Mucosa of stomach (tissue), 1 donor: ENCODE measurements around the gene MECP2.

Experiments
- H3K27me3 ChIP-seq: one replicate; pipeline ENCODE4 v1.7.0; 2013; ENCODE audit warnings: mild to moderate bottlenecking, low read length; ENCODE audit not compliant: control insufficient read depth, insufficient read depth
- H3K36me3 ChIP-seq: one replicate; pipeline ENCODE4 v1.7.0; 2013; ENCODE audit warnings: low read length; ENCODE audit not compliant: control insufficient read depth, insufficient read depth
- H3K4me1 ChIP-seq: one replicate; pipeline ENCODE4 v1.7.0; 2013; ENCODE audit warnings: mild to moderate bottlenecking, low read length; ENCODE audit not compliant: control insufficient read depth, insufficient read depth
- H3K4me3 ChIP-seq: one replicate; pipeline ENCODE4 v1.7.0; 2013; ENCODE audit warnings: low read length
- H3K9ac ChIP-seq: one replicate; pipeline ENCODE4 v1.7.0; 2013; ENCODE audit warnings: mild to moderate bottlenecking, low read length, moderate library complexity
- H3K9me3 ChIP-seq: one replicate; pipeline ENCODE4 v1.7.0; 2013; ENCODE audit warnings: mild to moderate bottlenecking, low read length, moderate library complexity; ENCODE audit not compliant: control insufficient read depth
- donor health status: Pancreatic carcinoma.

The MECP2 gene

GRCh38 chrX:154051201-154051810 lies 46.2 kb downstream of the MECP2 start:
- Histone ChIP-seq H3K9me3 (no peaks in the 10 kb centered on the region), H3K9ac (no peak overlapping the region), H3K4me3 (no peak overlapping the region), H3K36me3 (no peaks in the 10 kb centered on the region), H3K4me1 (peaks cover 25% of the 10 kb centered on the region), H3K27me3 (no peaks in the 10 kb centered on the region)

GRCh38 chrX:154050113-154050495 lies 47.4 kb downstream of the MECP2 start:
- H3K4me1 ChIP-seq, result peaks cover 30% of the 10 kb centered on the region
- no peak overlapping the region for H3K4me3 ChIP-seq
- H3K9ac ChIP-seq, result no peak overlapping the region

DNA sequence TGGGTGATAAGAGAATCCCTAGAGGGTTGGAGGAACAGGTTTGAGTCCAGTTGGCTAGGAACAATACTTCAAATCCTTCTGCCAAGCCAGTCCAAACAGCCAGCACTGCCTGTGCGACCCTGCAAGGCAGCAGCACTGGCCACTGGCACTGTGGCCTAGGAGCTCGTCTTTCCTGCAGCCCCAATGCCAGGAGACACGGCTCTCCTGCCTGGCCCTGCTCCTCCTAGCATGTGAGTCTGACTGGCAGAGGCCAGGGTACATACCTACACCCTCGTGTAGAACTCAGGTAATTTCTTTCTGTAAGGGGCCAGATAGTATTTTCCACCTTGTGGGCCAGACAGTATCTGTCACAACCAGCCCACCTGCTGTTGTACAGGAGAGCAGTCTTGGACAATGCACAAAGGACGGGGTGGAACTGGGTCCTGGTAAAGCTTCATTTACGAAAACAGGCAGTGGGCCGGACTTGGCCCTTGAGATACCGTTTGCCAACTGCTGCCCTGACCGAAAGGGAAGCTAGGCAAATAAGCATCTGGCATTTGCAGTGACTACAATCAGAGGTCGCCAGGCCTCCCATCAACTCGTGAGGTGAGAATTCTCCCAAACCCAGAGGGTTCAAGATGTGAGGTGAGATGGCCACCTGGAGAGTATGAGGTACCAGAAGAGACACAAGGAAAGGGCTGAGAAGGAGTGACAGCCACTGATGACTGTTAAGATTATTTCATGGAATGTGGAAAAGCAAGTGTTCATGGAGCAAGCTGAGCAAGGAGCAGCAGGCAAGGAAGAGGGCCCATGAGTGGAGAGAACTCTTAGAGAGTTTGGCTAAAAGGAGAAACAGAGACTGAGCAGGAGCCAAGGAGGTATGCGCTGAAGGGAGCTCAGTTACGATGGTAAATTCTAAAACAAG lies 48.1 kb downstream of the MECP2 start:
- Histone ChIP-seq H3K4me1 (peaks cover 30% of the 10 kb centered on the region), H3K36me3 (no peaks in the 10 kb centered on the region), H3K27me3 (no peaks in the 10 kb centered on the region), H3K4me3 (no peak overlapping the region), H3K9me3 (no peaks in the 10 kb centered on the region), H3K9ac (no peak overlapping the region)

More at GRCh38 chrX:154050113-154050495, 47.4 kb downstream of the MECP2 start:
- Histone ChIP-seq H3K36me3 (no peaks in the 10 kb centered on the region), H3K27me3 (no peaks in the 10 kb centered on the region), H3K9me3 (no peaks in the 10 kb centered on the region)

DNA sequence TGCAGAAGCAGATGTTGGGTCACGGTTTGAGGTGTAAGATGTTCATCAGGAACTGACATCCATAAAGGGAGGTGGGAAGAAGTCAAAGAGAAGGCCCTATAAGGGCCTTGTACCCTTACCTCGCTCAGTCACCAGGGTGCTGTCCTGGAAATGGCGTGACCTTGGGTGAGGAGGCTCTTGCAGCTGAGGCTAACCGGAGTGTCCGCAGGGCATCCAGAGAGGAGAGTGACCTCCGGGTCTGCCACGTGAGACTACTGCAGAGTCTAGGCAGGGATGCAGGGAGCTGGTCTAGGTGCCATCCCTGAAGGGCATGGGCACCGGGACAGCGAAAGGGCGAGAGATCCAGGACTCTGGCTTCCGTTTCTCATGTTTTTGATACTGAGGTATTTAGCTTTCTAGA lies 49.1 kb downstream of the MECP2 start:
- Histone ChIP-seq H3K36me3 (no peaks in the 10 kb centered on the region), H3K27me3 (no peaks in the 10 kb centered on the region), H3K9me3 (no peaks in the 10 kb centered on the region), H3K4me3 (no peak overlapping the region), H3K9ac (no peak overlapping the region), H3K4me1 (peaks cover 30% of the 10 kb centered on the region)

DNA sequence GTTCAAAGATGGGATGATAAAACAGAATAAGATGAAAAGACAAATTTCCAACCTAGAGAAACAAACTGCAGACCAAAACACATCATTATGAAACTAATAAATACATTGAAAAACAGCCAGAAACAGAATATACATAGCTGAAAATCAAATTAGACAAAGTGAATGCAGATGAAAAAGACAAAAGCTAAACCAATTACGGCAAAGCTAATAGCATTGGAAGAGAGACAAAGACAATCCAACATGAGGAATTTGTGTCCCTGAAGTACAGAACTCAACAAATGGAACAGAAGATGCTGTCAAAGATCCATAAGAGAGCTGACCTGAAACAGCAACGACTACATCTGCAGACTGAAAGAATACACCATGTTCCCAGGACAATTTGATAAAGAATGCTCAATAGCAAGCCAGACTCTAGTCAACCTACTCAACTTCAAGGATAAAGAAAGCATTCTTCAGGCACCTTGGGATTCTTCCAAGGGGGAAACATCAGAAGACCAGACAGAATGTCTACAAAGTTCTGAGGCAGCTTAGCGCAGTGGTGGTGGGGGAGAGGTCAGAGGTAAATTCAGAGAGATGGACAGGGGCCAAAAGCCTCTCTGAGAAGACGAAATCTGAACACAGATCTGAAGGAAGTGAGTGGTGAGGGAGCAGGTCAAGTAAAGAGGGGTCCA lies 50.4 kb downstream of the MECP2 start:
- Histone ChIP-seq H3K9me3 (no peaks in the 10 kb centered on the region), H3K9ac (no peak overlapping the region), H3K36me3 (no peaks in the 10 kb centered on the region), H3K4me3 (no peak overlapping the region), H3K27me3 (no peaks in the 10 kb centered on the region), H3K4me1 (peaks cover 30% of the 10 kb centered on the region)

DNA sequence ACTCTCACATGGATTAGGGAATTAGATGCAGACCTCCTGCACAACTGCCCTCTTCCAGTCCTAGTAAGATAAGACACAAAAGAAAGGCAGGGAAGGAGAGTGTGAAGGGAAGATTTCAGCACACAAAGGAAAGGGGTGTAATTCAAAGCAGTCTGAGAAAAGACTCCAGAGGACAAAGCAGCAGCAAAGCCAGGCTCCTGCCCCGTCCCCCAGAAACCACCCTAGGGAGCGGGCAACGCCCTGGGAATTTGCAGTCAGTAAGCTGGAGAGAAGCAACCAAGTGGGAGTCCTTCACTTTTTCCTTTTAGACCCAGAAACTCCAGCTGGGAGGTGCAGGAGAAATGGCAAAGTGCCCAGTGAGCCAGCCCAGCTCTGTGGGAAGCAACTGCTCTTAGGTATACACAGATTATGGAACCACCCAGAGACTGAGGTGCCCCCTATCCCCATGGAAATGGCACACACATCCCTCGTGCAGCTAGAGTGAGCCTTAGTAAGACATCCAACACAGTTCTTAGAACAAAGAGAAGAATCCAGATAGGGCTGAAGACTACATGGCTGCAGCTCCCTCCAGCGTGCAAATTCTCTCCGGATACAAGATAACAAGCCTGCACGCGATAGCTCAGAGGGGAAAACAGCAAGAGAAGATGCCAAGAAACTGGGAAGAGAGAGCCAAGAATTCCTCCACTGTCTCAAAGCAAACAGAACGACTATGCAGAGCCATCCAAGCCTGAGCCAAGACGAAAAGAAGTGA lies 51.3 kb downstream of the MECP2 start:
- Histone ChIP-seq H3K27me3 (no peaks in the 10 kb centered on the region), H3K9me3 (no peaks in the 10 kb centered on the region), H3K36me3 (no peaks in the 10 kb centered on the region), H3K4me3 (no peak overlapping the region), H3K9ac (no peak overlapping the region), H3K4me1 (peaks cover 27% of the 10 kb centered on the region)

- H3K9ac ChIP-seq, result no peak overlapping the region
- no peaks in the 10 kb centered on the region for H3K36me3 ChIP-seq
- no peaks in the 10 kb centered on the region for H3K27me3 ChIP-seq
- H3K4me1 ChIP-seq, result peaks cover 13% of the 10 kb centered on the region
- no peaks in the 10 kb centered on the region for H3K9me3 ChIP-seq
- H3K4me3 ChIP-seq, result no peak overlapping the region
Observed at GRCh38 chrX:154044091-154044490, 53.4 kb downstream of the MECP2 start.

DNA sequence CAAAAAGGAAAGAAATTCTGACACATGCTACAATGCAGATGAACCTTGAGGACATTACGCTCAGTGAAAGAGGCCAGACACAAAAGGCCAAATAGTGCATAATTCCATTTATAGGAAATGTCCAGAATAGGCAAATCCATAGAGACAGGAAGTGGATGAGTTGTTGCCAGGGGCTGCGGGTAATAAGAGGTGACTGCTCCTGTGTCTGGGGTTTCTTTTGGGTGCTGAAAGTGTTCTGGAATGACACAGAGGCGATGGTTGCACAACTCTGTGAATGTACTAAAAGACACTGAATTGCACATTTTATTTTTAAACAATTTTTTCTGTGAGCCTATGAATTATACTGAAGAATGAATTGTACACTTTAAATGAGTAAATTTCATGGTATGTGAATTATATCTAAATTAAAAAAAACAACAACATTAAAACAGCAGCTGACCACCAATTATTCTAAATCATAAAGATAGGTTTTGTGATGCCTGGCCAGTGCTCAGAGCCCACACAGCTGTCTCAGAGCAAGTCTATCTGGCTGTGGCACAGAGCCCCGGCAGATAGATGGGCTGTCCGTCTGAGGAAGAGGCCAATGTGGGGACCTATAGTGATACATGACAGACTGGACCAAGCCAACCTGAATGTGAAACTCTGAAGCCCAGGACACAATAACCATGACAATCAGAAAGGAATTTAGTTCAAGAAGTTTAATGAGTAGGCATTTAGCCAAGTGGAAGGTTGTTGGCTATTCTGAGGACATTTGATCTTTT lies 54.3 kb downstream of the MECP2 start:
- no peaks in the 10 kb centered on the region for H3K9me3 ChIP-seq
- H3K27me3 ChIP-seq, result no peaks in the 10 kb centered on the region
- H3K36me3 ChIP-seq, result no peaks in the 10 kb centered on the region
- no peak overlapping the region for H3K4me3 ChIP-seq
- peaks cover 13% of the 10 kb centered on the region for H3K4me1 ChIP-seq
- no peak overlapping the region for H3K9ac ChIP-seq

- no peaks in the 10 kb centered on the region for H3K9me3 ChIP-seq
- no peak overlapping the region for H3K4me3 ChIP-seq
- no peaks in the 10 kb centered on the region for H3K27me3 ChIP-seq
- H3K4me1 ChIP-seq, result peaks cover 4% of the 10 kb centered on the region
- H3K36me3 ChIP-seq, result no peaks in the 10 kb centered on the region
- no peak overlapping the region for H3K9ac ChIP-seq
Observed at GRCh38 chrX:154040863-154041262, 56.7 kb downstream of the MECP2 start.

DNA sequence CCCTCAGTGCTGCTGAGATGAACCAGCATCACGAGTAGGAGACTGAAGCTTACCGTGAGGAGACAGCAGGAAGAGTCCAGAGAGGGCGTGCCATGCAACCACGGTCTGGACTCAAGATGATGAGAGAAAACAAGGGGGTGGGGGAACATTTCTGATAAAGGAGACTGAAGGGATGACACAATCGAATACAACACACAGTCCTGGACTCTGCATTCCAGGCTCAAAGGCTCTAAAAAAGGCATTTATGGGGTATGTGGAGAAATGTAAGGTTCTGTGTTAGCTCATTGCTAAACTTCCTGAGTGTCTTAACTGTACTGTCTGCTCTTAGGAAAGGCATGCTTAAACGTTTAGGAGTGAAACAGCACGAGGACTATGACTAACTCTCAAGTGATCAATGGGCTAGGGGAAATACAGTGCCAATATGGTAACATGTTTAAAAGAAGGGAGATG lies 57.2 kb downstream of the MECP2 start:
- Histone ChIP-seq H3K36me3 (no peaks in the 10 kb centered on the region), H3K27me3 (no peaks in the 10 kb centered on the region), H3K9ac (no peak overlapping the region), H3K9me3 (no peaks in the 10 kb centered on the region), H3K4me3 (no peak overlapping the region), H3K4me1 (peaks cover 3% of the 10 kb centered on the region)

DNA sequence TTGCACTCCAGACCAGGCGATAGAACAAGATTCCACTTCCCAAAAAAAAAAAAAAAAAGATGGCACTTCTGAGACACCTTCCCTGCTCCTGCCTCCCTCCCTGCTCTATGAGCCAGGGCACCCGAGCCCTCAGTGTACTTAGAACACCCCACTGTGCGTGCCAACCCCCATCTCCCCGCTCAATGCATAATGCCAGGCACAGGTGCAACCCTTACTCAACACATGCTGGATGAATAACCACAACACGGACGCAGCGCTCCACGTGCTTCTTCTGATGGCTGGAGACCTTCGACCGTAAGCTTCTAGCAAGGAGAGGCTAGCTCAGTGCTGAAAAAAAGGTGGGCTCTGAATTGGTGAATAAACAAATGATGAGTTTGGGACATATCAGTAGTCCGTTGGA lies 57.9 kb downstream of the MECP2 start:
- Histone ChIP-seq H3K4me3 (no peak overlapping the region), H3K27me3 (no peaks in the 10 kb centered on the region), H3K36me3 (no peaks in the 10 kb centered on the region), H3K9me3 (no peaks in the 10 kb centered on the region), H3K4me1 (peaks cover 3% of the 10 kb centered on the region), H3K9ac (no peak overlapping the region)
